ENCODE measurements around the gene HPCAL1. TPM values are rescaled to one million over a fixed set of nuclear protein-coding genes. Genes with fewer than 3 reads are reported as not detected.
"Not testable (repeated sequence)": the region's sequence is repeated elsewhere in the genome, so short reads cannot be mapped to it uniquely, and the experiment has no call there.

The HPCAL1 gene
- polyA plus RNA-seq, 3 donors: 82.1 to 99.5 (median 98.0) TPM

- Histone ChIP-seq H3K79me2 (ENCODE audit: insufficient read depth, low read length) (peaks cover 4% of the 10 kb centered on the region), H3K9ac (ENCODE audit: insufficient read depth, low read length, poor library complexity, severe bottlenecking) (no peak overlapping the region), H3K9me3 (replicated peaks in 1 of 2; ENCODE audit: control insufficient read depth in 1 of 2, insufficient read depth in 1 of 2, low read length in 2 of 2) (no peaks in the 10 kb centered on the region), H3K4me2 (replicated peaks; ENCODE audit: extremely low read depth, low read length, poor library complexity, severe bottlenecking) (no peak overlapping the region), H2AFZ (ENCODE audit: insufficient read depth, low read depth, low read length, poor library complexity, severe bottlenecking) (no peak overlapping the region), H4K20me1 (ENCODE audit: insufficient read depth, low read length) (peaks cover 8% of the 10 kb centered on the region), H3K36me3 (replicated peaks in 1 of 2; ENCODE audit: control insufficient read depth in 1 of 2, insufficient read depth in 2 of 2, low read length in 2 of 2) (peaks cover 49 to 59% of the 10 kb centered on the region in 2 donors), H3K4me1 (ENCODE audit: control insufficient read depth in 1 of 2, insufficient read depth in 2 of 2, low read length in 2 of 2) (peaks cover 11 to 12% of the 10 kb centered on the region in 2 donors), H3K27ac (ENCODE audit: low read depth in 1 of 2, low read length in 2 of 2) (no peak overlapping the region), H3K27me3 (ENCODE audit: control insufficient read depth in 2 of 2, insufficient read depth in 2 of 2, low read length in 2 of 2) (no peaks in the 10 kb centered on the region), H3K4me3 (replicated peaks in 1 of 3; ENCODE audit: low read depth in 2 of 3, low read length in 3 of 3) (no peak overlapping the region)
- no peak overlapping the region for H3K4me3 Mint-ChIP-seq
- no peaks in the 10 kb centered on the region for H3K9me3 Mint-ChIP-seq
- DNase-seq: no peak
- intact Hi-C loops (cut with micrococcal nuclease): loop anchor here (10.0 kb wide), 1 partner anchor 486 kb away; the partner anchor contains the start of gene GRHL1 (in 2 of the 2)
- no peak for TF ChIP-seq CTCF (IDR thresholded peaks at IDR 0.05)
- peaks cover 62 to 63% of the 10 kb centered on the region in 2 donors for H3K36me3 Mint-ChIP-seq
- H3K27ac Mint-ChIP-seq: no peak overlapping the region
- WGBS (ENCODE audit: insufficient coverage): no CpG with 5 or more reads among the region's 6 CpGs
- H3K27me3 Mint-ChIP-seq (ENCODE audit: low read depth in 3 of 3): peaks cover 0 to under 1% (median 0%) of the 10 kb centered on the region in 3 donors
- H3K4me1 Mint-ChIP-seq: peaks cover 14% of the 10 kb centered on the region
These were observed 138.0 kb downstream of the HPCAL1 start for GRCh38 chr2:10440736-10441135.

DNA sequence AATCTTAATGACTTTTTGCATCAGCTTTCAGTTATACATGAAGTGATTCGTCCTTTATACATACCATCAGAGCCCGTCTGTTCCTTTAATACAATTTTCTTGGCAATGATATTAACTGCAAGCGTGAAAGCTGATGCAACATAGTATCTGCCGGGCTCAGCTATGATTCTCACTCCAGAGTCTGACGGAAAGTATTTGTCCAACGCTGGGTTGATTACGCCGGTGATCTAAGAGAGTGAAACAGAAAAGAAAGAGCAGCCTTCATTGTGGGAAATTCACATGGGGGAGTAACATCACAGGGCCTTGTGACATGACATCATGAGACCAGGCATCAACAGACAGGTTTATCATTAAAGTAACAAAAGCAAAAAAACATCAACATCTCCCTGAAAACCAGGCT is 139.2 kb downstream of the HPCAL1 start:
- Histone ChIP-seq H2AFZ (ENCODE audit: insufficient read depth, low read depth, low read length, poor library complexity, severe bottlenecking) (no peak overlapping the region), H3K9me3 (replicated peaks in 1 of 2; ENCODE audit: control insufficient read depth in 1 of 2, insufficient read depth in 1 of 2, low read length in 2 of 2) (no peaks in the 10 kb centered on the region), H3K27me3 (ENCODE audit: control insufficient read depth in 2 of 2, insufficient read depth in 2 of 2, low read length in 2 of 2) (no peaks in the 10 kb centered on the region), H3K4me3 (replicated peaks in 1 of 3; ENCODE audit: low read depth in 2 of 3, low read length in 3 of 3) (no peak overlapping the region), H3K79me2 (ENCODE audit: insufficient read depth, low read length) (peaks cover 15% of the 10 kb centered on the region), H3K9ac (ENCODE audit: insufficient read depth, low read length, poor library complexity, severe bottlenecking) (no peak overlapping the region), H3K4me1 (ENCODE audit: control insufficient read depth in 1 of 2, insufficient read depth in 2 of 2, low read length in 2 of 2) (peaks cover 22 to 23% of the 10 kb centered on the region in 2 donors), H3K36me3 (replicated peaks in 1 of 2; ENCODE audit: control insufficient read depth in 1 of 2, insufficient read depth in 2 of 2, low read length in 2 of 2) (peaks cover 49 to 59% of the 10 kb centered on the region in 2 donors), H3K4me2 (replicated peaks; ENCODE audit: extremely low read depth, low read length, poor library complexity, severe bottlenecking) (no peak overlapping the region), H3K27ac (ENCODE audit: low read depth in 1 of 2, low read length in 2 of 2) (no peak overlapping the region), H4K20me1 (ENCODE audit: insufficient read depth, low read length) (peaks cover 16% of the 10 kb centered on the region)
- peaks cover 19% of the 10 kb centered on the region for H3K4me1 Mint-ChIP-seq
- intact Hi-C loops (cut with micrococcal nuclease): loop anchor here (10.0 kb wide), 1 partner anchor 487 kb away; the partner anchor contains the start of gene GRHL1 (in 2 of the 2)
- H3K4me3 Mint-ChIP-seq: no peak overlapping the region
- H3K36me3 Mint-ChIP-seq: peaks cover 62 to 63% of the 10 kb centered on the region in 2 donors
- TF ChIP-seq CTCF (IDR thresholded peaks at IDR 0.05): no peak
- 91% methylated on average over 4 of the region's 8 CpGs for WGBS (ENCODE audit: insufficient coverage)
- H3K27ac Mint-ChIP-seq: no peak overlapping the region
- DNase-seq: no peak
- no peaks in the 10 kb centered on the region for H3K27me3 Mint-ChIP-seq (ENCODE audit: low read depth in 3 of 3)
- H3K9me3 Mint-ChIP-seq: no peaks in the 10 kb centered on the region

GRCh38 chr2:10442469-10443126 is 139.9 kb downstream of the HPCAL1 start:
- not testable (repeated sequence) for H2AFZ ChIP-seq (ENCODE audit: insufficient read depth, low read depth, low read length, poor library complexity, severe bottlenecking); DNase-seq; H3K27ac ChIP-seq (ENCODE audit: low read depth in 1 of 2, low read length in 2 of 2); H3K9ac ChIP-seq (ENCODE audit: insufficient read depth, low read length, poor library complexity, severe bottlenecking); H3K4me3 Mint-ChIP-seq; H3K4me3 ChIP-seq (replicated peaks in 1 of 3; ENCODE audit: low read depth in 2 of 3, low read length in 3 of 3); H3K9me3 Mint-ChIP-seq; H3K9me3 ChIP-seq (replicated peaks in 1 of 2; ENCODE audit: control insufficient read depth in 1 of 2, insufficient read depth in 1 of 2, low read length in 2 of 2); H3K27me3 ChIP-seq (ENCODE audit: control insufficient read depth in 2 of 2, insufficient read depth in 2 of 2, low read length in 2 of 2); H3K27ac Mint-ChIP-seq; H3K27me3 Mint-ChIP-seq (ENCODE audit: low read depth in 3 of 3); H3K4me2 ChIP-seq (replicated peaks; ENCODE audit: extremely low read depth, low read length, poor library complexity, severe bottlenecking)
- Mint-ChIP-seq H3K4me1 (peaks cover 25% of the 10 kb centered on the region), H3K36me3 (peaks cover 62 to 63% of the 10 kb centered on the region in 2 donors)
- H3K79me2 ChIP-seq (ENCODE audit: insufficient read depth, low read length): peaks cover 20% of the 10 kb centered on the region
- intact Hi-C loops (cut with micrococcal nuclease): loop anchor here (10.0 kb wide), 1 partner anchor 488 kb away; the partner anchor contains the start of gene GRHL1 (in 2 of the 2)
- H3K4me1 ChIP-seq (ENCODE audit: control insufficient read depth in 1 of 2, insufficient read depth in 2 of 2, low read length in 2 of 2): peaks cover 28 to 29% of the 10 kb centered on the region in 2 donors
- peaks cover 22% of the 10 kb centered on the region for H4K20me1 ChIP-seq (ENCODE audit: insufficient read depth, low read length)
- H3K36me3 ChIP-seq (replicated peaks in 1 of 2; ENCODE audit: control insufficient read depth in 1 of 2, insufficient read depth in 2 of 2, low read length in 2 of 2): peaks cover 49 to 59% of the 10 kb centered on the region in 2 donors
- WGBS (ENCODE audit: insufficient coverage): no CpG with 5 or more reads among the region's 2 CpGs
